SK-N-SH (cell line): Measurements from ENCODE around the gene THAP7. TPM values are rescaled to one million over a fixed set of nuclear protein-coding genes. Genes with fewer than 3 reads are reported as not detected.

Experiments
- CTCF ChIA-PET: fragments of 300-600, 350-600 bp; formaldehyde crosslinking; extraction: SDS; loops from one replicate; lab custom pipeline; 2021; lab: Yijun Ruan, JAX
- POLR2A ChIA-PET: fragments of 350-600 bp; sonication (Branson Sonifier 250); formaldehyde crosslinking; extraction: SDS; loops from one replicate; lab custom pipeline; 2020; ENCODE audit warnings: antibody characterized with exemption, inconsistent platforms; lab: Yijun Ruan, JAX
- DNase-seq: peaks from one replicate; pipeline ENCODE4 v3.0.0; 2012
- H2AFZ ChIP-seq: fragments of 200-600 bp; sonication (generic); 2 replicates; pipeline ENCODE4 v1.8.1; 2016; ENCODE audit warnings: antibody characterized with exemption, mild to moderate bottlenecking, low read depth
- H3F3A ChIP-seq: fragments of 200-600 bp; sonication (generic); replicated peaks from 2 replicates; pipeline ENCODE3; 2016; ENCODE audit warnings: antibody characterized with exemption, mild to moderate bottlenecking; ENCODE audit not compliant: insufficient read depth
- H3K27ac ChIP-seq, 2 experiments: fragments of 200-500 bp in 1 of 2; fragments of 200-600 bp in 1 of 2; sonication (Bioruptor generic) in 1 of 2; sonication (generic), shearing (Covaris generic) in 1 of 2; 2 replicates each; pipeline versions ENCODE4 v1.5.1 to v1.6.1; 2014 to 2016; ENCODE audit warnings: low read depth in 2 of 2, inconsistent platforms in 1 of 2, low read length in 1 of 2, mild to moderate bottlenecking in 1 of 2, mixed read lengths in 1 of 2
- H3K27me3 ChIP-seq: fragments of 200-600 bp; sonication (generic), shearing (Covaris generic); 2 replicates; pipeline ENCODE4 v1.6.1; 2016; ENCODE audit warnings: mixed run types; ENCODE audit not compliant: insufficient read depth
- H3K36me3 ChIP-seq, 2 experiments: fragments of 200-500 bp in 1 of 2; fragments of 200-600 bp in 1 of 2; sonication (Bioruptor generic) in 1 of 2; sonication (generic) in 1 of 2; replicated peaks in 1 of 2; 2 replicates each; pipeline versions ENCODE3 to v1.5.1; 2014 to 2016; ENCODE audit warnings: low read length in 1 of 2, mild to moderate bottlenecking in 1 of 2; ENCODE audit not compliant: insufficient read depth in 2 of 2, control insufficient read depth in 1 of 2
- H3K4me1 ChIP-seq, 2 experiments: fragments of 200-500 bp in 1 of 2; fragments of 200-600 bp in 1 of 2; sonication (Bioruptor generic) in 1 of 2; sonication (generic), shearing (Covaris generic) in 1 of 2; 2 replicates each; pipeline versions ENCODE4 v1.5.1 to v1.6.1; 2014 to 2016; ENCODE audit warnings: low read depth in 1 of 2, low read length in 1 of 2, mixed run types in 1 of 2; ENCODE audit not compliant: insufficient read depth in 2 of 2, control insufficient read depth in 1 of 2
- H3K4me2 ChIP-seq: fragments of 200-600 bp; sonication (generic), shearing (Covaris generic); 2 replicates; pipeline ENCODE4 v1.6.1; 2017; ENCODE audit warnings: mixed run types
- H3K4me3 ChIP-seq, 2 experiments: fragments of 200-500 bp in 1 of 2; fragments of 200-600 bp in 1 of 2; sonication (Bioruptor generic) in 1 of 2; sonication (generic), shearing (Covaris generic) in 1 of 2; 2 replicates each; pipeline versions ENCODE4 v1.5.1 to v1.8.1; 2014 to 2016; ENCODE audit warnings: low read depth in 2 of 2, inconsistent platforms in 1 of 2, low read length in 1 of 2, mild to moderate bottlenecking in 1 of 2, mixed read lengths in 1 of 2, moderate library complexity in 1 of 2
- H3K79me2 ChIP-seq: fragments of 200-600 bp; sonication (generic); 2 replicates; pipeline ENCODE4 v1.8.1; 2017; ENCODE audit warnings: mild to moderate bottlenecking; ENCODE audit not compliant: insufficient read depth
- H3K9ac ChIP-seq: fragments of 200-600 bp; sonication (generic); 2 replicates; pipeline ENCODE4 v1.6.1; 2017; ENCODE audit warnings: mixed run types
- H3K9me2 ChIP-seq: fragments of 200-600 bp; sonication (generic); 2 replicates; pipeline ENCODE4 v1.6.1; 2017; ENCODE audit warnings: mixed run types
- H3K9me3 ChIP-seq: fragments of 200-600 bp; sonication (generic); 2 replicates; pipeline ENCODE4 v1.6.1; 2017; ENCODE audit warnings: mixed run types, mild to moderate bottlenecking, moderate library complexity
- H4K20me1 ChIP-seq: fragments of 200-600 bp; sonication (generic); 2 replicates; pipeline ENCODE4 v1.6.1; 2017; ENCODE audit warnings: mild to moderate bottlenecking, mixed run types; ENCODE audit not compliant: insufficient read depth
- CTCF ChIP-seq: fragments of 200-600 bp; sonication (generic); IDR thresholded peaks from 2 replicates; pipeline ENCODE4 v1.6.1; 2017; ENCODE audit warnings: antibody characterized with exemption, mild to moderate bottlenecking, moderate library complexity
- FOXM1 ChIP-seq: IDR thresholded peaks from 2 replicates; pipeline ENCODE4 v1.4.0; 2012; ENCODE audit warnings: low read depth, mild to moderate bottlenecking
- GABPA ChIP-seq: IDR thresholded peaks from 2 replicates; pipeline ENCODE4 v1.4.0; 2012; ENCODE audit warnings: low read depth, mild to moderate bottlenecking
- GATA2 ChIP-seq: sonication (generic); formaldehyde crosslinking; IDR thresholded peaks from 2 replicates; pipeline ENCODE4 v1.5.0; 2020; ENCODE audit warnings: mild to moderate bottlenecking, missing genetic modification reagents
- IRF3 ChIP-seq: fragments of 150-350 bp; IDR thresholded peaks from 2 replicates; pipeline ENCODE4 v1.6.1; 2016; ENCODE audit warnings: mild to moderate bottlenecking, low read depth, low read length
- JUND ChIP-seq: IDR thresholded peaks from 2 replicates; pipeline ENCODE4 v1.4.0; 2012
- MXI1 ChIP-seq: IDR thresholded peaks from 2 replicates; pipeline ENCODE4 v1.6.1; 2012; ENCODE audit warnings: mild to moderate bottlenecking, low read depth, low read length, improper control_type of control experiment
- NFIC ChIP-seq: IDR thresholded peaks from 2 replicates; pipeline ENCODE4 v1.4.0; 2012; ENCODE audit warnings: borderline replicate concordance
- POLR2AphosphoS5 ChIP-seq: IDR thresholded peaks from 2 replicates; pipeline ENCODE4 v1.6.1; 2012; ENCODE audit warnings: low read depth, low read length
- SMC3 ChIP-seq: IDR thresholded peaks from 2 replicates; pipeline ENCODE4 v1.6.1; 2012; ENCODE audit warnings: low read depth, low read length, improper control_type of control experiment
- TCF12 ChIP-seq: IDR thresholded peaks from 2 replicates; pipeline ENCODE4 v1.4.0; 2012
- USF1 ChIP-seq: IDR thresholded peaks from 2 replicates; pipeline ENCODE4 v1.4.0; 2012; ENCODE audit warnings: low read depth, borderline replicate concordance
- WGBS: methylation state at CpG from one replicate; pipeline ENCODE4 v1.1.6; 2017; ENCODE audit warnings: low lambda C conversion rate; 5-methylcytosine and 5-hydroxymethylcytosine counted together
- polyA plus RNA-seq, 3 experiments: library from polyadenylated mRNA; depleted of rRNA; stranded (reverse); fragments of >200 nt; gene quantifications; 2 replicates each; pipeline ENCODE4 v1.2.3, GENCODE V29; 2012
- TF ChIP-seq, protein P1 (sequence below): IDR thresholded peaks from 2 replicates; pipeline ENCODE4 v1.6.1; 2012; ENCODE audit warnings: mild to moderate bottlenecking, low read depth, low read length, moderate library complexity
- TF ChIP-seq, protein P2 (sequence below): IDR thresholded peaks from 2 replicates; pipeline ENCODE4 v1.4.0; 2012; ENCODE audit warnings: low read depth
- TF ChIP-seq, protein P3 (sequence below): IDR thresholded peaks from 2 replicates; pipeline ENCODE4; 2012

The THAP7 gene
- polyA plus RNA-seq, 1 of the 3 experiments (the other 2 are of a cell fraction) = 32.0 TPM

DNA sequence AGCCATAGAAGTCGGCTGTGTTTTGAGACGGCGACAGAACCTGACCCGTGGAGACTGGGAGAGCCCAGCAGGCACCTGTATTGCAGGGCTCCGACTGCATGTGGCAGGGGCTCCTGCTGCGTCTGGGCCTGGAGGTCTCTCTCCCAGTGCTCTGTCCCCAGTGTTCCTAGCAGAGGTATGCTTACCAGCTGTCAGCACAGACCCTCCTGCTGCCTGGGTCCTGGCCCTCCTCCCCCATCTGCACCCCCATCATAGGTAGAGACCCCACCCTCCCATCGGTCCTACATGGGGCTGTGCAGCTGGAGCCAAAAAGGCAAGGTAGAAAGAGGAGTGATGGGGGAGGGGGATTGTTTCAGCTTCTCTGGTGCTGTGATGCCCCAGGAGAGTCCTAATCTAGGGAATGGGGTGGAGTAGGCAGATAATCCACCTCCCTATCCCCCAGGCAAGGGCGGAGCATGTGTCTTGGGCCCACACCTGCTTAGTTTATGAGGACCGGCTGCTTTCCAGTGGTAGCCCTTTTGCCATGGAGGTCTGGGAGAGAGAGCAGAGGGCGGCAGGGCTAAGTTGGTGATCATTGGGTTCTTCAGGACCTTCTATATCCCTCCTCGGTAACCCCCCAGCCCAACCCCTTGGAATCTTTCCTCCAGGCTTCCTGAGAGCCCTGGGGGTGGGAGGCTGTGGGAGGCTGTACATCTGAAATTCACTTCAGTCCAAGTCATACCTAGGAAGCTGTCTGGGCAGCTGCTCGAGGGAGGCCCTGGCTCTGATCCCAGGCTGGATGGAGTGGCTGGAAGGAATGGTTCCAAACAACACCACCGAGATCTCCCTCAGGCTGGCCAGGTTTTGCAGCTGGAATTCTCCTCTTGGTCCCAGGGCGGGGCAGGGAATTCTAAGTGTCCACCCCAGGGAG, 25.1 kb upstream of the THAP7 start:
- ChIA-PET CTCF (interaction anchor here (0.8 kb wide), 2 partner anchors 76 kb away, joined by 3 read pairs; no protein-coding TSS in a partner anchor), POLR2A (no interaction called here)
- 65% methylated on average over 6 of the region's 14 CpGs for WGBS

GRCh38 chr22:21025763-21026755, 24.1 kb upstream of the THAP7 start:
- H3K4me1 ChIP-seq = peaks cover 0 to 28% of the 10 kb centered on the region in 2 experiments; a peak in 1 of 4 replicates
- H3K4me3 ChIP-seq = no peak overlapping the region
- H3K79me2 ChIP-seq = no peaks in the 10 kb centered on the region
- POLR2A ChIA-PET = no interaction called here
- no peak overlapping the region for H2AFZ ChIP-seq
- no peak for DNase-seq
- H3F3A ChIP-seq = no peaks in the 10 kb centered on the region
- H3K9me3 ChIP-seq = no peaks in the 10 kb centered on the region
- no peaks in the 10 kb centered on the region for H4K20me1 ChIP-seq
- no peak overlapping the region for H3K4me2 ChIP-seq
- H3K9ac ChIP-seq = no peak overlapping the region
- H3K27me3 ChIP-seq = no peaks in the 10 kb centered on the region
- H3K27ac ChIP-seq = no peak overlapping the region
- CTCF ChIA-PET = interaction anchor here (0.8 kb wide), 1 partner anchor 77 kb away, joined by 3 read pairs; no protein-coding TSS in a partner anchor
- no peaks in the 10 kb centered on the region for H3K36me3 ChIP-seq
- no peaks in the 10 kb centered on the region for H3K9me2 ChIP-seq
- WGBS = 82% methylated on average over 10 of the region's 27 CpGs
- TF ChIP-seq SMC3 = no peak
- TF ChIP-seq CTCF = no peak
- no peak for TF ChIP-seq NFIC
- TF ChIP-seq IRF3 = no peak
- no peak for TF ChIP-seq FOXM1
- no peak for TF ChIP-seq MXI1
- no peak for TF ChIP-seq TCF12
- TF ChIP-seq JUND = no peak
- TF ChIP-seq USF1 = no peak
- no peak for TF ChIP-seq GABPA
- no peak for TF ChIP-seq GATA2 (CRISPR knock-in tag)
- TF ChIP-seq, protein P1, sequence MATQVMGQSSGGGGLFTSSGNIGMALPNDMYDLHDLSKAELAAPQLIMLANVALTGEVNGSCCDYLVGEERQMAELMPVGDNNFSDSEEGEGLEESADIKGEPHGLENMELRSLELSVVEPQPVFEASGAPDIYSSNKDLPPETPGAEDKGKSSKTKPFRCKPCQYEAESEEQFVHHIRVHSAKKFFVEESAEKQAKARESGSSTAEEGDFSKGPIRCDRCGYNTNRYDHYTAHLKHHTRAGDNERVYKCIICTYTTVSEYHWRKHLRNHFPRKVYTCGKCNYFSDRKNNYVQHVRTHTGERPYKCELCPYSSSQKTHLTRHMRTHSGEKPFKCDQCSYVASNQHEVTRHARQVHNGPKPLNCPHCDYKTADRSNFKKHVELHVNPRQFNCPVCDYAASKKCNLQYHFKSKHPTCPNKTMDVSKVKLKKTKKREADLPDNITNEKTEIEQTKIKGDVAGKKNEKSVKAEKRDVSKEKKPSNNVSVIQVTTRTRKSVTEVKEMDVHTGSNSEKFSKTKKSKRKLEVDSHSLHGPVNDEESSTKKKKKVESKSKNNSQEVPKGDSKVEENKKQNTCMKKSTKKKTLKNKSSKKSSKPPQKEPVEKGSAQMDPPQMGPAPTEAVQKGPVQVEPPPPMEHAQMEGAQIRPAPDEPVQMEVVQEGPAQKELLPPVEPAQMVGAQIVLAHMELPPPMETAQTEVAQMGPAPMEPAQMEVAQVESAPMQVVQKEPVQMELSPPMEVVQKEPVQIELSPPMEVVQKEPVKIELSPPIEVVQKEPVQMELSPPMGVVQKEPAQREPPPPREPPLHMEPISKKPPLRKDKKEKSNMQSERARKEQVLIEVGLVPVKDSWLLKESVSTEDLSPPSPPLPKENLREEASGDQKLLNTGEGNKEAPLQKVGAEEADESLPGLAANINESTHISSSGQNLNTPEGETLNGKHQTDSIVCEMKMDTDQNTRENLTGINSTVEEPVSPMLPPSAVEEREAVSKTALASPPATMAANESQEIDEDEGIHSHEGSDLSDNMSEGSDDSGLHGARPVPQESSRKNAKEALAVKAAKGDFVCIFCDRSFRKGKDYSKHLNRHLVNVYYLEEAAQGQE = no peak
- TF ChIP-seq, protein P2, sequence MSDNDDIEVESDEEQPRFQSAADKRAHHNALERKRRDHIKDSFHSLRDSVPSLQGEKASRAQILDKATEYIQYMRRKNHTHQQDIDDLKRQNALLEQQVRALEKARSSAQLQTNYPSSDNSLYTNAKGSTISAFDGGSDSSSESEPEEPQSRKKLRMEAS = no peak
- TF ChIP-seq, protein P3, sequence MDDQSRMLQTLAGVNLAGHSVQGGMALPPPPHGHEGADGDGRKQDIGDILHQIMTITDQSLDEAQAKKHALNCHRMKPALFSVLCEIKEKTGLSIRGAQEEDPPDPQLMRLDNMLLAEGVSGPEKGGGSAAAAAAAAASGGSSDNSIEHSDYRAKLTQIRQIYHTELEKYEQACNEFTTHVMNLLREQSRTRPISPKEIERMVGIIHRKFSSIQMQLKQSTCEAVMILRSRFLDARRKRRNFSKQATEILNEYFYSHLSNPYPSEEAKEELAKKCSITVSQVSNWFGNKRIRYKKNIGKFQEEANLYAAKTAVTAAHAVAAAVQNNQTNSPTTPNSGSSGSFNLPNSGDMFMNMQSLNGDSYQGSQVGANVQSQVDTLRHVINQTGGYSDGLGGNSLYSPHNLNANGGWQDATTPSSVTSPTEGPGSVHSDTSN = no peak

More for the DNA sequence above, 25.1 kb upstream of the THAP7 start:
- TF ChIP-seq NFIC = peak; percentile 24
- TF ChIP-seq POLR2AphosphoS5 = no peak
- no peaks in the 10 kb centered on the region for H3K9me3 ChIP-seq
- H3K27me3 ChIP-seq = no peaks in the 10 kb centered on the region
- H3F3A ChIP-seq = no peaks in the 10 kb centered on the region
- DNase-seq = no peak
- no peaks in the 10 kb centered on the region for H4K20me1 ChIP-seq
- no peak overlapping the region for H3K4me3 ChIP-seq
- no peaks in the 10 kb centered on the region for H3K9me2 ChIP-seq
- H3K4me1 ChIP-seq = peaks cover 0 to 31% of the 10 kb centered on the region in 2 experiments; a peak in 1 of 4 replicates
- no peak overlapping the region for H3K27ac ChIP-seq
- H3K36me3 ChIP-seq = no peaks in the 10 kb centered on the region
- H3K9ac ChIP-seq = no peak overlapping the region
- H2AFZ ChIP-seq = no peak overlapping the region
- no peak overlapping the region for H3K4me2 ChIP-seq
- H3K79me2 ChIP-seq = no peaks in the 10 kb centered on the region
